GM21528 (cell line): Measurements from ENCODE around the gene GHRH.

ENCODE experiments used
- ATAC-seq: cut with Tn5 transposase; IDR thresholded peaks from one replicate; pipeline ENCODE4 v1.9.1; 2021; ENCODE audit warnings: mild to moderate bottlenecking, moderate library complexity; ENCODE audit not compliant: unreplicated experiment, low FRiP score

GHRH gene

DNA sequence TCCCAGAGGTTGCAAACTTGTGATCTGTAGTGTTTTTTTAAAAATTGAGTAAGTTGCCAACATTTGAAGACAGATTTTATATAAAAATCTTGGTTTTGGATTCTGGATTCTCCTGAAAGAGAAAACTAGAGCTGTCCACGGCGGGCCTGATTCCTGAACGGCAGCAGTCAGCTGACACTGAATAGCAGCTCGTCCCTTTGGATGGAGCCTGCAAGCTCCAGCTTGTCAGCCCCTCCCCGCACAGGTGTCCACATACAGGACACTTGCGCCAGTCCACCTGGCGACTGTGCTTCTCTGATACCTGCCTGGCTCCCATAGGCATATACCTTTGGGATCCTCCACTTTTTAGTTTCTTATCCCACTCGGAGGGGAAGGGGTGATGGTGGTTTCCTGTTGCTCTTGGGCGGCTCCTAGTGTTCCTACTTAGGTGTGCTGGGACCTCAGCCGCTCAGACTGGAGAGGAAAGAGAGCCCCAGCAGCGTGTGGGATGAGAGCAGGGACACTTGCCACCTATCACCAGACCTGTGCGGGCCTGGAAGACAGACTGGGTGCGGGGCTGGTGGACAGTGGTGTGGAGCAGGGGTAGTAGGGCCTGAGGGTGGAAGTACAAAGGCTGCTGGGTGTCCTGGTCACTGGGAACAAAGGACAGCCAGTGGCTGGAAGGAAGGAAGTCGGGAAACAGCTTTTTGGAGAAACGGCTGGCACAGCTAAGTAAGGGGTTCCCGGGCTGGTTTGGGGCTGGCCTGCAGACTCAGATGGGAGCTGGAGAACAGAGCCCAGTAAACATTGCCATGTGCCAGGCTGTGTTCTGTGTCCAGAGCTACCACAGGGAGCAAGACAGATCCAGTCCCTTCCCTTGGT lies 18.3 kb downstream of the GHRH start:
- no peak for ATAC-seq

DNA sequence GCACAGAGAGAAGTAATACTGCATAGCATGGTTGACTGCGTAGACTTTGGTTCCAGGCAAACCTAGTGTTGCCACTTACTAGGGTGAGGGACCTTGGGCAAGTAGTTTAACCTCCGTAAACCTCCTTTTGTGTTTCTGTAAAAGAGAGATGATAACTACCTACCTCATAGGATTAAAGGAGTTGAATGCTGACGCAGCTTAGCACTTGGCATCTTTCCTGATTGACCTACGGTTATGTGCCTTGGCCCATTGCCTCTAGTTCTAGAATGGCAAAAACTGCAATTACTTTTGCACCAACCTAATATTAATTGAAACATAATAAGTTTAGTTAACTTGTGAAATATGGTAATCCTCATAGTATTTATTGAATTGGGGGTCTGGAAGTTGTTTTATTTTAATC lies 19.1 kb downstream of the GHRH start:
- no peak for ATAC-seq

DNA sequence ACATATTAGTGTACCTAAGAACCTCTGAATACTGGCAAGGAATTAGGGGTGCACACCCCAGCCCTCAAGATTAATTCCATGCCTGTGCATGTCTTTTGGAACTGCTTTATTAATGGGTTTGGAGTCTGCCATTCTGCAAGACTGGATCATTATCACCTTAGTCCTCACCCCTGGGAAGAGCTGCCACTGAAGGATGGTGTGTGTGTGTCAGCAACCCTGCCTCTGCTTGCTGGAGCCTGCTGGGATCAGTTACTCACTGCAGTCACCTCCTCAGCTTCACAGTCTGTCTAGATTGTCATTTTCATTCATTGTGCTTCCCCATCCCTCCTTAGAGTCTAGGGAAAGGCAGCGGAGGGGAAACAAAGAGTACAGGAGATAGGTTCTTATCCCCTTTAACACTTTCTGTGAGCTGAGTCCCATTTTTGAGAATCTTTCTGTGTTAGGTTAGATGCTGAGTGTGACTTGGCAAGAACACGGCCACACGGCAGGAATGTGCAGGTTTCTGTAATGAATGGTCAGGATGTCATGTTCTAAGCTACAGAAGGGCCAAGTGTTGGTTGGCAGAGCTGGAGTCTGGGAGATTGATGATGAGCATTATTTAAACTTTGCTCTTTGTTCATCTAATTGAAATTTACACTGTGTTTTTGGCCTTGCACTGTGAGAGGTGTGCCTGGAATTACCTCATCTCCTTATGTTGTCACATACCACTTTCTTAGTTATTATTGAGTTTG lies 21.1 kb downstream of the GHRH start:
- ATAC-seq = no peak

DNA sequence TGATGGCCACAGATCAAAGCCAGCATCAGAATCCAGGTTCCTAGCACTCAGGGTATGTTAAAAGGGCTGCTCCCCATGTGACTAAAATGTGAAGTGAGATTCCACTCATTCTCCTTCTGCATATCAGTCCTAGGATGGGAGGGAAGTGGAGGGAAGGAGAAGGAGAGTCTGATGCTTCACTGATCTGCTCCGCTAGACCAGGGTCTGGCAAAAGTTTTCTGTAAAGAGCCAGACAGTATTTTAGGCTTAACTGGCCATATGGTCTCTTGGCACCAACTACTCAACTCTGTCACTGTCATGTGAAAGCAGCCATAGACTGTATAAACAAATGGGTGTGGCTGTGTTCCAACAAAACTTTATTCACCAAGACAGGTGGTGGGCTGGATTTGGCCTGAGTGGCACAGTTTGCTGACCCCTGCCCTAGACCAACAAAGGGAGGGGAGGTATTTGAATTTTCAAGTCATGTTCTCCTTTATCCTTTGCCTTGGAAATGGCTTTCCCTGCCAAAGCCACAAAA lies 22.6 kb downstream of the GHRH start:
- no peak for ATAC-seq

DNA sequence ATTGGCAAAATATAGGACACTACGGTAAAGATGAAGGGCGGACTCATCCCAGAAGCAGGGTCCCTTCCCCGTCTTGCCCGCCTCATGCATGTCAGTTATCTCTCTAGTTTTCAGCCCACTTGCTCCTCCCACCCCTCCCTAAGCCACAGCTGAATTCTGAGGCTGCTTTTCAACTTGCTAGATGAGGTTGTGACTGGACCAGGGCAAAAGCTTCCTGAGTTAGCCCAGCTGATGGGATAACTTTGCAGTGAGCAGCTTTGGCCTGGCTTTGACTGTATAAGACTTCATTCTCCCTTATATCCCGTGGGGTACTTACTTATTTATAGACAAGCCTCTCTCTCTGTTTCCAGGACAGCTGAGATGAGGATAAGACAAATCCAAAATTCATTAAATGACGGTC lies 23.2 kb downstream of the GHRH start:
- no peak for ATAC-seq

DNA sequence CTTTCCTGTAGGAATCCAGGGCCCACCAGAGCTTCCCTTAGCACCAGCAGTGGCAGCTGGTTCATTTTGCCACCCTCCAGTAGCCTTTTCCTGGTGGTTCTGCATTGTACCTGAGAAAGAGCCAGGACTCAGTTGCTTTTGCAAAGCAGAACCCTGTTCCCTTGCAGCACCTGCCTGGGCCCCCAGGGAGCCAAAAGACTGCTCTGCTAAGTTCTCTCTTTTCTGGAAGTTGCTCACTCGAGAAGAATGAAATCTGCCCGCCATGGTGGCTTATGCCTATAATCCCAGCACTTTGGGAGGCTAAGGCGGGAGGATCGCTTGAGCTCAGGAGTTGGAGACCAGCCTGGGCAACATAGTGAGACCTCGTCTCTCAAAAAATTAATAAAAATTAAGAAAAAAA lies 24.0 kb downstream of the GHRH start:
- ATAC-seq = no peak

DNA sequence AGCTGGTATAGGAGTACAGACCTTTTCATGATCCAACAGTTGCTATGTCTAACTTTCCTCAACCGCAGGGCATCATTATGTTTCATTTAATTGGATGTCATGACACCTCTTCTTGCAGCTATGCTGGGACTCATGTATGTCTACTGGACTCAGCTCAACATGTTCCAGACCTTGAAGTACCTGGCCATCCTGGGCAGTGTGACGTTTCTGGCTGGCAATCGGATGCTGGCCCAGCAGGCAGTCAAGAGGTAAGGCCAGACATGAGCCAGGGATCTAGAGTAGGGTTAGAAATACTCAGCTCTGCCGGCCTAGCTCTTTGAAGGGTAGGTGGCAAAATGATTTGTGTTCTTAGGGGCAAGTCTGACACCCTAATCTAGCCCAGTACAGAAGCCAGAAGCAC lies 25.2 kb downstream of the GHRH start:
- no peak for ATAC-seq

DNA sequence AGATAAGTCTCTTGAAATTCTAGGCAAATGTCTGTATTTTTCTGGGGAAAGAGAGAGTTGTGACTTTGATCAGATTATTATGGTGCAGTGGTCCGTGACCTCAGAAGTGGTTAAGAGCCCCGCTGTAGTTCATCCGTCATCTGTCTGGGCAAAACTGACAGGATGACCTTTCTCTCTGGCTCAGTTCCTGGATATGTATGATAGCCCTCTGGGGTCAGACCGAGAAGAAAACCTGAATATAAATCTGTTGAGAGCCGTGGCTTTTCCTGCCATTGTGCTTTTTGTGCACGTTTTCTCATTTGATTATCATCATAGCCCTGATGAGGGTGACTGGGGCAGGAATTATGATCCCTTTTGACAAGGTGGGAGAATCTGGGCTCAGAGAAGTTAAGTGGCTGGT lies 26.5 kb downstream of the GHRH start:
- no peak for ATAC-seq

DNA sequence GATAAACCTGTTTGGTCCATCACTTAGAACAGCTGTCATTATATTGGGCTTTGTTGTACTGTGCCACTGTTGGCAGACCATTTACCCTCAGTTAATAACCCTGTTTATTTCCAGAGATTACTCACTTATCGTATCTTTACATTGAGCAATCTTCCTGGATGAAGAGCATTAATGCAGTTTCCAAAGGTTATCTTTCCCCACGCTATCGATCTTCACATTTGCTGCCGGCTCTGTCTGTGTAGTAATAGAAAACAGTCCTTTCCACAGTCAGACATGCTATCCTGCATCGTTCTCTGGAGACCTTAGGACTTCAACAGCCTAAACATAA lies 27.4 kb downstream of the GHRH start:
- no peak for ATAC-seq

DNA sequence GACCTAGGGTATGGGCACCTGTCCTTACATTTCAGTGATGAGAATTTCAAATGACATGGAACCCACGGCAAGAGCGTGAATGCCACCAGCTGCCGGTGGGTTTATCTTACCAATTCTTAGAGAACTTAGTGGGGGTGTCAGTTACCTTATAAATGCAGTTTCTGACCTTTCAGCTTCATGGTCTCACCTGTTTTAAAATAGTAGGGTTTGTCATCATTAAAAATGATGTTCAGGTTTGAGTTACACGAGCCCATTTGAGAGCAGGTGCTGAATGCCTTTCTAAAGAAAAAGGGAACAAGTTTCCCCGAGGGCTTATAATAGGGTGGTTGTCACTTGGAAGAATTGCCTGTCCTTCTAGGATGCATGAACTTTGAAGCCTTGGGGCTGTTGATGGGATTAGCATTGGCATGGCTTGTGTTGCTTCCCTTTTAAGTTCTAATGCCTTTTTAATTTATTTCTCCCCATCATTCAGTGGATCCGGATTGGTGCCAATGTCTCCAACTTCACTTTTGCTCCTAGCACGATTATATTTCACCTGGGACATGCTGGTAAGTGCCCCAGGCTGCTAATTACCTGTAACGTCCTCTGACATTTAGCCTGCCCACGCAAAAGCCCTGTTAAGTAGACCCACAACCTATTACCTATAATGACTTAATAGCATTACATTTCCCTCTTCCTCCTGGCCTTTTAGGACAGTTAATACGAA lies 27.9 kb downstream of the GHRH start:
- ATAC-seq = no peak

DNA sequence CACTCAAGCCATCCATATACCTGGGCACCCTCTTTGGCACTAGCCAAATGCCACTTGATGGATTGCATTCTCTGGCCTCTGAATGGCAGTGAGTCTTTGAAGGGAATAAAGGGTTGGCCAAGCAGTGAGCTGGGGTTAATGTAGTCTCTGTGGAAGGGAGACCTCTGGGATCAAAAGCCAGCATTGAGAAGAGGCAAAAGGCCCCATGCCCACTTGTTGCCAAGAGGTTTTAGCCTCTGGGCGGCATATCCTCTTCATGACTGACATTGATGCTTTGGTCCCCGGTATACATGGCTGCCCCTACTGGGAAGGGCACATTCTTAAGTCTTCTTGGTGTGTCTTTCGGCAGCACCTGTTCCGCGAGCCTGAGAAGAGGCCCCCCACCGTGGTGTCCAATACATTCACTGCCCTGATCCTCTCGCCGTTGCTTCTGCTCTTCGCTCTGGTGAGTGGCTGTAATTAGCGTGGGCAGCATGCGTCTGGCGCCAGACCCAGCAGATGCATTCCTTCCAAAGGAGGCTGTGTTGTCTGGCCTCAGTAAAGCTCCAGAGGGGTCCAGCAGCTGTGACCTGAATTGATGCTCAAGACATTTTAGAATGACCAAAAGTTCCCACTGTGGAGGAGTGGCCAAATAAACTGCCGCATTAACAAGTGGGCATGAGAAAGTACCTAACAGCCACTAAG lies 29.5 kb downstream of the GHRH start:
- ATAC-seq = no peak

DNA sequence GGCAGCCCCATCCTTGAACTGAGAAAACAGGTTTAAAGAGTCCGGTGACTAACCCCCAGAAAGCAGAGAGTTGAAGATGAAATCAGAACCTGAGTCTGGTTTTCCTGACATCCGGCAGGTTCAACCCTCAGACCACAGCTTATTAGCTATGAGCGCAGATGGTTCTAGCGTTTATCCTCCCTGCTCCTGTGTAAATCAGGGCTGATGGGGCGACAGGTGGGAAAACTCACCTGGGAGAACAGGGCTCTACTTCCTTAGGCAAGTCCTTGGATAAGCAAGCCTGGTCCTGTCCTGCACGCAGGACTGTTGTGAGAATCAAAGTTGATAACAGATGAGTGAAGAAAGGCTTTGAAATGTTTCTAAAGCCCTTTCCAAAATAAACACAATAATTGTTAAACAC lies 31.4 kb downstream of the GHRH start:
- ATAC-seq = no peak

DNA sequence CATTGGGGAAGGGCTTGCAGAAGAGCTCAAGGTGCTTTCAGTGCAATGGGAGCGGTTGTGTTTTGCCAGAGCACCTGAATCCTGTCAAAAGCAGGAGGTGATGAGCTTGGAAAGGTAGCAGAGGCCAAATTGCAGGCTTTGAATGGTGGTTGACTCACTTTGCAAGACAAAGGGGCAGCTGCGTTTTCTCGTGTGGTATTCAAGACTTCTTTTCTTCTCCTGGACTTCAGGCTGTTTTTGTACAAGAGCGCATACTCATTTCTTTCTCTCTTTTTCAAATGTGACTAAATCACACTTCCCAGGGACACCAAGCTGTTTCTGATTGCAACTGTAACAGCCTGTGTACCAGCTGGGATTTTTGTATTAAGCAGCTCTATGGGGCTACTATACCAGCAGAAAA lies 32.3 kb downstream of the GHRH start:
- ATAC-seq = no peak

DNA sequence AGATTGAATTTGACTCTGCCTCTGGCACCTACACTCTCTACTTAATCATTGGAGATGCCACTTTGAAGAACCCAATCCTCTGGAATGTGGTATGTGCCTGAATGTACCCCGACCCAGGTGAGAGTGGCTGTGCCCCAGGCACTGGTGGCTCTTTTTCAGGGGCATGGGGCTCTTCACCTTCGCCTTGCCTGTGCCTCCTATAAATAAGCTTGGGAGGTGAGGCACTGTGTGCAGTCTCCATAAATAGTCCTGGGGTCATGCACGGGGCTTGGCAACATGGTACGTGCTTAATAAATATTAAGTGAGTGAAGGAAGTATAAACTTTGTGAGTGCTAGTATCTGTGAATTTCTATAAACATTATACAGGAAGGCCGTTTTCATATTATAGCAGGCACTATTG lies 33.0 kb downstream of the GHRH start:
- ATAC-seq = no peak

DNA sequence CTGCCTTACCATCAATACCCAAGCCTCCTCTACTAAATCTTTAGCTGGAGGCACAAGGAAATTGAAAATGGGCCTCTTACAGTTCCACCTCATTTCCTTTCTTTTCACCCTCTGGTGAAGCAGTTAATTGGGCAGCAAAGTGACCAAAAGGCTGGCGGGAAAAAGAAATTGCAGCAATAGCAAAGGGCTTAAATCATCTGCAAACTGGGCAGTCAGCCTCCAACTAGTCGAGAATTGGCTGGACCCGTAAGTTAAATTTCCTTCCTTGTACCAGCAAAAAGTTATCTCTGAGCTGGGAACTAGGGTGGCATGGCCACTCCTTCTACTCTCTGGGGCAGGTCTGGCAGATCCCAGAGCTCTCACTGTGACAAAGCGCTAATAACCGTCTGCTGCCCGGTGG lies 33.5 kb downstream of the GHRH start:
- ATAC-seq = no peak

DNA sequence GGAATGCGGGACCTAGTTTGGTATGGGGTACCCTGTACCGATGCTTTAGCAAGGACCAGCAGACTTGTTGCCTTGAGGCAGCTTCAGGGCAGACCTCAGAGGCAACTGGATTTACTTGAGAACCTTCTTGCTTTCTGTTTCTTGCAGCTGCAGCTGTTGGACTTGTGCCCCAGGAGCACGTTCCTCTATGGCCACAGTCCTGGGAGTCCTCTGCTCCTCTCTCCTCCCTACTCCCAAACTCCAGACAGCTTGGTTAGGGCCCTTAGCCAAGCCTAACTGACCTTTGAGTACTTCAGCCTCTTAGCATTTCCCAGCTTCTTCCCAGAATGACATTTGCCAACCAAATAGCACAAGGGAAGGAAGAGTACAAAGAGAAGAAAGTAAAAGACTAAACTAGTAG lies 34.7 kb downstream of the GHRH start:
- no peak for ATAC-seq

DNA sequence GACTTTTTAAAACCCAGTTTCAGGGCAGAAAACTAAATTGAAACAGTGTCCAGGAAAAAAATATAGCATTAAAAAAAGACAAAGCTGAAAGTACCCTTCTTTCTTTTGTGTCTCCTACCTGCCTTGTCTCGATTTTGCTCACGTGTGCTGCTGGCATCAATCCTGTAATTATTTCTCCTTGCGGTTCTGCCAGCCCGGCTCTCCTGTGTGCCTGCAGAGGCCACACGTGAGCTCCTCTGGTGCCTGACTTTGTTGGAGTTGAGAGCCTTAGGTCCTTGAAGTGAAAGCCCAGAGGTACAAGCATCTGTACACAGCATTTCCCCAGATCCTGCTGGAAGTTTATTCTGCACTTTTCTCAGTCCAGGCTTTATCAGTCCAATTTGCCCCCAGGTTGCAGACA lies 36.5 kb downstream of the GHRH start:
- ATAC-seq = no peak

DNA sequence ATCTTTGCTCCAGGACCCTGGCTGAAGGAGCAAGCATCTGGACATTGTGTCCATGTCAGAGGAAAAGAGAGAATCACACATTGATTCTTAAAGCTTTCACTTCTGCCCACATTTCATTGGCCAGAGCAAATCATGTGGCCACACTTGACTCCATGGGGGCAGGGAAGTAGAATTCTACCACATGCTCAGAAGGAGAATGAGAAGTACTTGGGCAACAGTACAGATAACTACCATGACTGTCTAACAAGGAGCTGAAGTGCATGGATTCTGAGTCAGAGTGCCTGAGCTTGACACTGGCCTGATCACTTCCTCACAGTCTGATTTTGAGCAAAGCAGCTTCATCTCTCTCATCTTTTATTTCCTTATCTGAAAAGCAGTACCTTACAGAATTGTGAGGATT lies 38.6 kb downstream of the GHRH start:
- no peak for ATAC-seq

DNA sequence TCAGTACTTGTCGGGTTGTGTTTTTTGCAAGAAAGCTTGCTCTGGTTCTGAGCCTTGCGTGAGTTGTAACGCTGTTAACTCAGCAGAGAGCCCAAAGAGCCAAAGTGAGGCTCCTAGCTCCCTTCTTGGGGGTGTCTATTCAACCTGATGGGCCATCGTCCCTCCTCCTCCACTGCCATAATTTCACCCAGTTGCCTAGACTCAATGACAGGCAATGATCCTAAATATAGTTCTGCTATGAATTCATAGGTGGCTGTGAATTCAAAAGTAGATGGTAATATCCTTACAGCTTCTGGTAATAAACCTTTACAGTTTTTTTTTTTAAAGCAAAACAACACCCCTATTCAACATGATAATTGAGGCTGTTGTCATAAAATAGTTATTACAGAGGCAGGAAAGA lies 39.5 kb downstream of the GHRH start:
- ATAC-seq = no peak

DNA sequence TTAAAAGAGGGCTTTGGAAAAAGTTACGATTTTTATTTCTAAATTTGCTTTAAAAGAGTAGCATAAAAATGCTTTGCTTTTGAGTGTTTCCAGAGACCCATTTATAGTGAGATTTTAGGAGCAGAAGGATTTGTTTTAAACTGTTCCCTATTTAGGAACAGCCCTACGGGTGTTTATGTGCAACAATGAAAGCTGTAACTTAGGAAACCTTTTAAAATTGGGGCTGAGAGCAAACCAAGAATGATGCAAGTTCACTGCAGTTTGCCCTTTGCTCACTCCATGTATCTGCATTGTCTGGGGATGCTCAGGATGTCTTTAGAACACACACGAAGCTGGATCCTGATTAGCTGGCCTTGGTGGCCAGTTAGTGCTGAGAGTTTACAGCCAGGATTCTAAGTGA lies 40.9 kb downstream of the GHRH start:
- ATAC-seq = no peak
